Erythroblast (primary cell): Measurements from ENCODE around the gene GSTM1.

Experiments
- GATA1 ChIP-seq: IDR thresholded peaks from 2 replicates; pipeline ENCODE4 v1.6.1; 2011; ENCODE audit warnings: low read depth, mild to moderate bottlenecking, control low read depth, low read length, moderate library complexity
- POLR2A ChIP-seq: IDR thresholded peaks from 2 replicates; pipeline ENCODE4 v1.6.1; 2011; ENCODE audit warnings: mild to moderate bottlenecking, low read length

GRCh38 chr1:109652402-109652801 lies 35.2 kb upstream of the GSTM1 start:
- TF ChIP-seq POLR2A (no peak), GATA1 (no peak)
